PC-3 (cell line): ENCODE results near the gene TINCR. TPM values are rescaled to one million over a fixed set of nuclear protein-coding genes. Genes with fewer than 3 reads are reported as not detected.
A peak's percentile ranks its signal among the peaks of the same experiment; 100 is the strongest.

Experiments
- ATAC-seq: fragments of 200-7000 bp; cut with Tn5 transposase; 2 replicates; pipeline ENCODE4 v1.9.1; 2020; ENCODE audit warnings: mild to moderate bottlenecking, moderate library complexity
- BruUV-seq: library from RNA; stranded (reverse); fragments of 400-500 nt; replicated peaks from 2 replicates; lab custom pipeline; 2021; lab: Mats Ljungman, UMichigan
- CTCF ChIA-PET: fragments of 300-600 bp; sonication (Branson Sonifier 250); formaldehyde crosslinking; loops from one replicate; lab custom pipeline; 2022; ENCODE audit warnings: antibody characterized with exemption; lab: Charles Lee
- POLR2A ChIA-PET: fragments of 300-600 bp; sonication (Branson Sonifier 250); formaldehyde crosslinking; loops from one replicate; lab custom pipeline; 2022; ENCODE audit warnings: antibody characterized with exemption; ENCODE audit not compliant: unreplicated experiment; lab: Charles Lee
- DNase-seq: peaks from one replicate; pipeline ENCODE4 v3.0.0-alpha.2; 2015
- H2AFZ ChIP-seq: fragments of 300-600 bp; sonication (generic); 2 replicates; pipeline ENCODE4 v1.6.0; 2016; ENCODE audit warnings: antibody characterized with exemption, low read length
- H3F3A ChIP-seq: fragments of 300-600 bp; sonication (generic); one replicate; pipeline ENCODE4 v1.6.0; 2017; ENCODE audit warnings: antibody characterized with exemption, low read length, control low read depth, mild to moderate bottlenecking; ENCODE audit not compliant: unreplicated experiment
- H3K27ac ChIP-seq: fragments of 300-600 bp; sonication (generic); 2 replicates; pipeline ENCODE4 v1.5.1; 2016; ENCODE audit warnings: mild to moderate bottlenecking, low read length
- H3K27me3 ChIP-seq: fragments of 300-600 bp; sonication (generic); 2 replicates; pipeline ENCODE4 v1.6.1; 2016; ENCODE audit warnings: low read length, mixed read lengths
- H3K36me3 ChIP-seq: fragments of 300-600 bp; sonication (generic); 2 replicates; pipeline ENCODE4 v1.6.1; 2016; ENCODE audit warnings: low read depth, mixed run types, low read length, mixed read lengths
- H3K4me1 ChIP-seq: fragments of 300-600 bp; sonication (generic); 2 replicates; pipeline ENCODE4 v1.5.1; 2016; ENCODE audit warnings: low read length; ENCODE audit not compliant: insufficient read depth
- H3K4me2 ChIP-seq: fragments of 300-600 bp; sonication (generic); 2 replicates; pipeline ENCODE4 v1.6.0; 2016; ENCODE audit warnings: low read length
- H3K4me3 ChIP-seq: fragments of 300-600 bp; sonication (generic); 2 replicates; pipeline ENCODE4 v1.5.1; 2016; ENCODE audit warnings: mild to moderate bottlenecking, low read length, mixed read lengths
- H3K79me2 ChIP-seq: fragments of 300-600 bp; sonication (generic); 2 replicates; pipeline ENCODE4 v1.6.1; 2017; ENCODE audit warnings: low read length, mixed read lengths
- H3K9ac ChIP-seq: fragments of 300-600 bp; sonication (generic); 2 replicates; pipeline ENCODE4 v1.6.0; 2016; ENCODE audit warnings: mild to moderate bottlenecking, low read length
- H3K9me2 ChIP-seq: fragments of 300-600 bp; sonication (generic); replicated peaks from 2 replicates; pipeline ENCODE4 v1.6.1; 2016; ENCODE audit warnings: mixed run types, low read length, mixed read lengths
- H3K9me3 ChIP-seq: fragments of 300-600 bp; sonication (generic); 2 replicates; pipeline ENCODE4 v1.6.1; 2016; ENCODE audit warnings: low read length, mixed read lengths
- H4K20me1 ChIP-seq: fragments of 300-600 bp; sonication (generic); 2 replicates; pipeline ENCODE4 v1.6.1; 2016; ENCODE audit warnings: low read length, mixed read lengths
- CTCF ChIP-seq: fragments of 300-600 bp; sonication (generic); conservative IDR thresholded peaks from 2 replicates; pipeline ENCODE4 v1.5.1; 2017; ENCODE audit warnings: antibody characterized with exemption, low read depth, mild to moderate bottlenecking, low read length
- EZH2 ChIP-seq: fragments of 300-600 bp; sonication (generic); IDR thresholded peaks from one replicate; pipeline ENCODE4 v1.6.1; 2017; ENCODE audit warnings: antibody characterized with exemption, mild to moderate bottlenecking, low read length; ENCODE audit not compliant: unreplicated experiment
- EZH2phosphoT487 ChIP-seq: fragments of 300-600 bp; sonication (generic); IDR thresholded peaks from 2 replicates; pipeline ENCODE4 v1.6.1; 2018; ENCODE audit warnings: mild to moderate bottlenecking, antibody characterized with exemption, low read length, borderline replicate concordance
- intact Hi-C: fragments of 100-400 bp; cut with micrococcal nuclease; formaldehyde crosslinking; loops from 2 replicates; pipeline ENCODE4 v1.9.0; 2023
- total RNA-seq: library from RNA; depleted of rRNA; stranded (reverse); fragments of >200 nt; gene quantifications from 2 replicates; pipeline ENCODE4 v1.2.3, GENCODE V29; 2014

The TINCR gene
- total RNA-seq, 1 experiment from 2014 or later = 0.58 TPM

DNA sequence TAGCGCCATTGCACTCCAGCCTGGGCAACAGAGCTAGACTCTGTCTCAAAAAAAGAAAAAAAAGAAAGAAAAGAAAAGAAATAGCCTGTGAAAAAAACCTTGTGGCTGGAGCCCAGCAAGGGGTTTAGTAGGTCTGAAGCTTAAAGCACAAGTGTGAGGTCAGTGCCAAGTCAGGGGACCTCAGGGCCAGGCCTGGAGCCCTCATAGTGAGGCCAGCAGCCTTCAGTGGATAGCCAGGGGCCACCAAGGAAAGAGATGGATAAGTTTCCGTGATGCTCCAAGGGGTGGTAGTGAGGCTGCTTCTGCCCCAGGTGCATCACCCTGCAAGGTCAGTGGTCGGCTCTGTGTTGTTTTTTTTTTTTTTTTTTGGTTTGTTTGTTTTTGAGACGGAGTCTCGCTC is 12.9 kb downstream of the TINCR start:
- H3K9me2 ChIP-seq = no peaks in the 10 kb centered on the region
- ChIA-PET POLR2A (no interaction called here), CTCF (no interaction called here)
- ATAC-seq (no peak), DNase-seq (no peak)
- H3F3A ChIP-seq = no peaks in the 10 kb centered on the region
- no peaks in the 10 kb centered on the region for H3K79me2 ChIP-seq
- no peak overlapping the region for H3K9ac ChIP-seq
- H3K27ac ChIP-seq = no peak overlapping the region
- no peaks in the 10 kb centered on the region for H4K20me1 ChIP-seq
- H3K4me2 ChIP-seq = no peak overlapping the region
- no peak overlapping the region for H3K4me3 ChIP-seq
- H2AFZ ChIP-seq = no peak overlapping the region
- BruUV-seq = no TSS peak
- no peaks in the 10 kb centered on the region for H3K27me3 ChIP-seq
- intact Hi-C loops = no loop called here
- no peaks in the 10 kb centered on the region for H3K4me1 ChIP-seq
- no peaks in the 10 kb centered on the region for H3K9me3 ChIP-seq
- no peaks in the 10 kb centered on the region for H3K36me3 ChIP-seq
- no peak for TF ChIP-seq EZH2phosphoT487

DNA sequence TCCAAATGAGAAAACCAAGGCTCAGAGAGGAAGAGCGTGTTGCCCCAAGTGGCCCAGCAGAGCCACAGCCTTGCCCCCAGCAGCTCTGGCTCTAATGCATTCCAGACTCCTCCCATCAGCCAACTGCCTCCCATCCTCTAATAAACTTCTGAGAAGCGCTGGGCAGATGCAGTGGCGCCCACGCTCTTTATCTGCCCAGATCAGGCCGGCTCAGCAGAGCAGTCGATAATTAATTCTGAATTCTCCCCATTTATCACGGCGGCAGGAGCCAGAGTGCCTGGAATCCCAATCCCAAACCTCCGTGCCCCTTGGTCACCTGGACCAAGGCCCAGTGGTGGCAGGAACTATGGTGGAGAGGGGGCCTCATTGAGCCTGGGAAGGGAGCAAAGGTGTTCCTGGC is 13.9 kb downstream of the TINCR start:
- H3K9me3 ChIP-seq = no peaks in the 10 kb centered on the region
- no peaks in the 10 kb centered on the region for H3K9me2 ChIP-seq
- no peaks in the 10 kb centered on the region for H3K4me1 ChIP-seq
- H2AFZ ChIP-seq = no peak overlapping the region
- CTCF ChIA-PET = no interaction called here
- no peaks in the 10 kb centered on the region for H3K27me3 ChIP-seq
- no peak overlapping the region for H3K9ac ChIP-seq
- no peak overlapping the region for H3K4me2 ChIP-seq
- no peaks in the 10 kb centered on the region for H3K79me2 ChIP-seq
- BruUV-seq = no TSS peak
- no peak for ATAC-seq
- no peaks in the 10 kb centered on the region for H4K20me1 ChIP-seq
- POLR2A ChIA-PET = no interaction called here
- H3K4me3 ChIP-seq = no peak overlapping the region
- TF ChIP-seq EZH2phosphoT487 = no peak
- no peak for TF ChIP-seq CTCF
- TF ChIP-seq EZH2 = no peak
- H3F3A ChIP-seq = no peaks in the 10 kb centered on the region
- H3K36me3 ChIP-seq = no peaks in the 10 kb centered on the region
- DNase-seq = no peak
- intact Hi-C loops = no loop called here
- H3K27ac ChIP-seq = no peak overlapping the region

DNA sequence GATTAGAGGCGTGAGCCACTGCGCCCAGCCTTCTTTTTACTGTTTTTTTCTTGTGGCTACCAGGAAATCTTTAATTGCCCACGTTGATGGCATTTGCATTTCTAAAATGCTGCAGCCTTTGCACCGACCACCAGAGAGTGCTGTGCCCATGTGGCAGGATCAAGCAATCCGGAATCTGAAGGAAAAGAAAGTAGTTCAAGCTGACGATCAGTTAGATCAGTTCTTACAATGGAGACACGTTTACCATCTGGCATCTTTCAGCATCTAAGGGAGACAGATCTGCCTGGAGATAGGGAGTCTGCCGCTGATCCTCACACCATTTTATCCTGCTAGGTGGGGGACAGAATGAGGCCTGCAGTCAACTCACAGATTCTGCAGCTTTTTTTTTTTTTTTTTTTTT is 19.9 kb downstream of the TINCR start:
- H4K20me1 ChIP-seq = no peaks in the 10 kb centered on the region
- no peaks in the 10 kb centered on the region for H3K27me3 ChIP-seq
- peak overlapping the region; percentile 26; the same call in 1 of the 2 replicates for H3K4me3 ChIP-seq
- peak; percentile 73 for ATAC-seq
- TF ChIP-seq CTCF = peak; percentile 94
- no peak for TF ChIP-seq EZH2phosphoT487
- no peaks in the 10 kb centered on the region for H3K79me2 ChIP-seq
- H3K9me3 ChIP-seq = no peaks in the 10 kb centered on the region
- no peaks in the 10 kb centered on the region for H3K9me2 ChIP-seq
- no peak overlapping the region for H3K9ac ChIP-seq
- H3K4me1 ChIP-seq = no peaks in the 10 kb centered on the region
- ChIA-PET POLR2A (interaction anchor here (0.8 kb wide), 1 partner anchor 29 kb away, joined by 10 read pairs; no protein-coding TSS in a partner anchor), CTCF (interaction anchor here (0.6 to 1.5 kb wide), 6 partner anchors 13 to 1714 kb away, joined by 3 to 6 read pairs (median 4); partner anchors contain the start of gene LONP1)
- peak; percentile 81 for DNase-seq
- peak overlapping the region; percentile 57 for H2AFZ ChIP-seq
- BruUV-seq = no TSS peak
- peak overlapping the region; percentile 57 for H3K4me2 ChIP-seq
- no peak overlapping the region for H3K27ac ChIP-seq
- H3K36me3 ChIP-seq = no peaks in the 10 kb centered on the region
- H3F3A ChIP-seq = no peaks in the 10 kb centered on the region
- intact Hi-C loops = loop anchor here (1.0 kb wide), 1 partner anchor 30 kb away; no protein-coding TSS in a partner anchor
